ENCODE results near the gene POLA1. TPM values are rescaled to one million over a fixed set of nuclear protein-coding genes. Genes with fewer than 3 reads are reported as not detected.
A peak's percentile ranks its signal among the peaks of the same experiment; 100 is the strongest.

POLA1 gene
- total RNA-seq, 1 experiment from 2014 or later = 15.1 TPM

- in situ Hi-C loops (cut with HindIII; ENCODE audit: low sequenced_read_pairs) = no loop called here
- no peak for DNase-seq (ENCODE audit: low spot score)
These were observed 320.7 kb downstream of the POLA1 start for GRCh38 chrX:25014366-25014838.

DNA sequence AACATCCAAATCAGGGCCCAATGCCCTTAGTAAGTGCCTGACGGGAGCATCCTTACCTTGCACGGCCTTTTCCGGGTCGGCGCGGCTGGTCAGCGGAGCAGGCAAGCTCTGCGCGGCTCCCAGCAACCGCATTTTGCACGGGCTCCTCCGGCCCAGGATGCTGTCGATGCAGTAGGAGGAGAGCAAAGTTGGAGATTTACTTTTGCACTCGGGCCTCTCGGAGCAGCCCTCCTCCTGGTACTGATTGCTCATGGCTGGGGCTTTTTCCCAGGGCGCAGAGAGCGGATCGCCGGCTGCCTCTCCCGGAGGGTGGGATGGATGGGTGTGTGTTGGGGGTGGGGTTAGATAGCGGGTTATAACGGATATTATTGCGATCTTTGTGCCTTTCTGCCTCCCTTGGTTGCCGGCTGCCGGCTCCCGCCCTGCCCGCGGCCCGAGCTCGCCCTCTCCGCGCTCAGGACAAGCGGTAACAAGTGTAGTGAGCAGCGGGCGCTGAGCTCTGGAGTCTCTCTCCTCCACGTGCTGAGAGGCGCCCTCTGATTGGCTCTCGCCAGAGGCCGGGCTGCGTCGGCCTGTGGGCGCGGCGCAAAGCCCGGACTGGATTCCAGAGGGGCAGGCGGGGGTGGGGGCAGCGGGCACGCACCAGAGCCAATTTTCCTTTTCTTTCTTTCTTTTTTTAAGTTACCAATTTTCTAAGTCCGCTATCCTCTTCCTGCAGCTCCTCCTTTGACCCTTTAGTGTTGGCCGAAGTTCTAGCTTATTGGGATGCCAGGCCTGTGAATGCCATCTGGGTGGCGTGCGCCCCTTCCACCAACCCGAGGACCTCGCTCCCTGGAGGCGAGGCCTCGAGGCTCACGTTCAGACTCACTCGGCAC, 322.0 kb downstream of the POLA1 start, which contains the start of gene ARX:
Gene ARX, minus strand, starts transcription at position 480 of the 875 bp plus-strand sequence. Its CDS starts 228 bp downstream, at position 252.
- DNase-seq (ENCODE audit: low spot score) = peak; percentile 37
- in situ Hi-C loops (cut with HindIII; ENCODE audit: low sequenced_read_pairs) = no loop called here

DNA sequence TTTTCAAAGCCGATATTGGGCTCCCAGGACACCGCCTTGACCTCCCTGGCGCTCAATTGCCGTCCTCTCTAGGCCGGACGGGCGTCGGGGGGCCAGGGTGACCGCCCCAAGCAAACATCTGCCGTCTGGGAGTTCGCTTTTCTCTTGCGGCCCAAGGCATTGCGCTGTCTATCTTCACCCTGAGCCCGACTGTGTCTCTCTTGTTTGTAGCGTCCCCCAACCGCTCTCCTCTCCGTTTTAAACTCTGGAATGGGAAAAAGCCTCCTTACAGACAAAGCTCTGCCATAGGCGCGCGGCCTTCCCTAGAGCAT, 322.6 kb downstream of the POLA1 start:
- in situ Hi-C loops (cut with HindIII; ENCODE audit: low sequenced_read_pairs) = no loop called here
- DNase-seq (ENCODE audit: low spot score) = no peak

DNA sequence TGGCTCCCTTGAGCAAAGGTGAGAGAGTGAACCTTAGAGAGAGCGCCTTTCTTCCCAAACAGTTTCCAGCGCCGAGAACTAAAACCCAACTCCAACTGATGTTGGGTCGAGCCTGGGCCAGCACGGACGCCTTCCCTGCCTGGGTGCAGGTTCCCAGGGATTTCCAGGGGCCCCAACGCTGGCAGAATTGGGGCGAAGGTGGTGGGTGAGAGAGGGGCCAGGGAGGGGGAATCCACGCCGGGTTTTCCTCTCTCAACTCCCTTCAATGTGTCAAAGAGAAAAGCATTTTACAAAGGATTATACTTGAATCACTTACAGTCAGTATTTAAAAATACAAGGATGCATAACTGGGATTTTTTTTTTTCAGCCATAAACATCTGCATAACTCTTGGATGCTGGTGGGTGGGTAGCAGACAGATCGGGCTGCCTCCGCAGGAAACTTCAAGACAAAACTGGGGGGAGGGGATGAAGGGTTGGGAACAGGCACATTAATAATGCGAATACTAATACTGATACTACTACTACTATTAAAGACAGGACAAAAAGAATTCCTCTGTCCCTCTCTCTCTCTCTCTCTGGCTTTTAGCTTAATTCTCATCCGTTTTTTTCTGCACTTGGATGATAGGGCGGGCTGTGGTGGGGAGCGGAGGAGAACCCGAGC, 323.4 kb downstream of the POLA1 start:
- DNase-seq (ENCODE audit: low spot score) = no peak
- in situ Hi-C loops (cut with HindIII; ENCODE audit: low sequenced_read_pairs) = no loop called here

GRCh38 chrX:25017667-25018247, 324.0 kb downstream of the POLA1 start:
- DNase-seq (ENCODE audit: low spot score) = no peak
- in situ Hi-C loops (cut with HindIII; ENCODE audit: low sequenced_read_pairs) = no loop called here

DNA sequence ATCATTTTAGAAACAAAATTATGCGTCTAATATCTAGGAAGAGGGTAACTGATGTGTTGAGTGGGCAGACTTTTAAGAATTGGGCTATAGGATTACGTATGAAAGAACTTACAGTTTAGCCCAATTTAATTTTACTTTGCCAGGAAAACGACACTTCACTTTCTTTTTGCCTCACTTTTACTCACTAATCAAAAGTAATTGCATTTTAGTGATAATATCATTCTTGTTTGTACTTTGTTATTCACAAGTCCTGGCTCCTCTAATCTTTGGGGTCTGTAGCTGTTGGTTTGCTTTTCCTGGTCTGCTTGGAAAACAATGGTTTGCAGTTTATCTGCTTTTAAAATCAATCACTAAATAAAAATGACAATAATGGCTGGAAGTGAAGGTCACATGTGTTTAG, 325.0 kb downstream of the POLA1 start:
- no peak for DNase-seq (ENCODE audit: low spot score)
- in situ Hi-C loops (cut with HindIII; ENCODE audit: low sequenced_read_pairs) = no loop called here

DNA sequence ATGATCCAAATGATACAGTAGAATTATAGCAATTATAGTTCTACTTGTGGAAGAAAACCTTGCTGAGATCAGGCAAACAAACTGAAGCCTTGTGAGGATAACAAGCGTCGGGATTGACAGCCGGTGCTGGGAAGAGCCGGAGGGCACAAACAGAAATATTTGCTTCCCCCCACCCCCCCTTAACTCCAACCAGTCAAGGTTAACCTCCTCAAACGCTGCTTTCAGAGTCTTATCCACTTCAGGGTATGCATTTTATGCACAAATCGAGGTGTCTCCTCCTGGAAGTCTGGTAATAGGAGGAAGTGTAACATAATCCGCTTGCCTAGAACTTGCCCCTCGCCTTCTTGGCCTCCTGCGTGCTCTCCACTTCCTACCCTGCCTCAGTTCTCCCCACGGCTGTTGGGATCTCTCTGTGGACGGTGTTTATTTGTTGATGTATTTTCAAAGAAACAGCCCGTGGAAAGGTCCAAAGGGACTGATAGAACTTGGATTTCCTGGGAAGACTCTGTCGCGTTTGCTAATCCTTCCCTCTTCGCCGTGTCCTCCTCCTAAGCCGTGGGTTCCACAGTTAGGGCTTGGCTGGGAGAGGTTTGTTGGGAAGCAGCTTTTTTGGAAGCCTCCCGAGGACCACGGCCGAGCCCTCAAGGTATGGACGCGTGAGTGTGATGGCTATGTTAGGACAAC, 326.1 kb downstream of the POLA1 start:
- DNase-seq (ENCODE audit: low spot score) = no peak
- in situ Hi-C loops (cut with HindIII; ENCODE audit: low sequenced_read_pairs) = no loop called here

DNA sequence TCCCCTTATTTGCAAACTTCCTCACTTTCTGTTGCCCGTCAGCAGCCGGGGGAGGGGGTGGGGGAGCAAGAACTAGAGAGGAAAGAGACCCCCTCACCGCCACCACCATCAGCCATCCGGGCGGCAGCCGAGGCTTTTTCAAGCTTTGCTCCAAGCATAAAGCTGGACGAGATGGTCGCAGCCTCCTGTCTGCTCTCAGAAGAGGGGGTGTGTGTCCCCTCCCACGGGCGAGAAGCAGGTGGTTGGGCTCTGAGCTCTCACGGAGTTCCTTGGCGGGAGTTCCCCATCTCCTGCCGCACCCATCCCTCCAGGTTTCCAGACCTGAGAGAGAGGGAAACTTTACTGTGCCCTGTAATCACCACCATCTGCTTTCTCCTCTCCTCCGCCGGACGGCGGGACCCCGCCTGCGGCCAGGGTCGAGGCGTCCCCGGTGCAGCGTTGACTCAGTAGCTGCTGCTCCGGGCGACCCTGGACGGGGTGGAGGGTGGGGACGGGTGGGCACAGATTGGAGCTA, 326.7 kb downstream of the POLA1 start:
- in situ Hi-C loops (cut with HindIII; ENCODE audit: low sequenced_read_pairs) = no loop called here
- DNase-seq (ENCODE audit: low spot score) = no peak

DNA sequence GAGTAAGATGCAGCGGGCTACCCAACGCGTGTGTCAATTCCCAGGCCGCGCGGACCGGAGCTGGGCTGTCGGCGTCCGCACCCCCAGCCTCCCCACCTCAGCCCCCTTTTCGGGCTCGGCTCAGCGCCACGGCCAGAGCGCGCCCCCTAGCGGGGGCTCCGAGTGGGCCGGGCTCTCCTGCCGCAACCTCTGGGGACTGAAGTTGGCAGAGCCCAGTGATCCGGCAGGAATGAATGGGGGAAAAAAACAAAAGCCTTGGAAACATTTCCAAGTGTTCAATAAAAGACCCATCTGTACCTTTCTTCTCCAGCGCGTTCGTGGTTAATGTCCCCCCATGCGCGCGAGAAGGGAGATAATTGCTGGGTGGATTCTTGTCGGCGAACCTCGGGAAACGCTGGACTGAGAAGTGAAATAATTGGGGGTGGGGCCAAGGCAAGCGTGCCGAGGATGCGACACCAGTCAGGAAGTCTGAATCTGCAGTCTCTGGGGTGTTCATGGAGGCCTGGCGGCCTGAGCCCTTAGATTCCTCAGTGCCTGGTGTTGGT, 327.3 kb downstream of the POLA1 start:
- in situ Hi-C loops (cut with HindIII; ENCODE audit: low sequenced_read_pairs) = no loop called here

GRCh38 chrX:25022499-25023325, 329.0 kb downstream of the POLA1 start:
- in situ Hi-C loops (cut with HindIII; ENCODE audit: low sequenced_read_pairs) = no loop called here
- DNase-seq (ENCODE audit: low spot score) = no peak

More for the DNA sequence above, 327.3 kb downstream of the POLA1 start:
- no peak for DNase-seq (ENCODE audit: low spot score)

DNA sequence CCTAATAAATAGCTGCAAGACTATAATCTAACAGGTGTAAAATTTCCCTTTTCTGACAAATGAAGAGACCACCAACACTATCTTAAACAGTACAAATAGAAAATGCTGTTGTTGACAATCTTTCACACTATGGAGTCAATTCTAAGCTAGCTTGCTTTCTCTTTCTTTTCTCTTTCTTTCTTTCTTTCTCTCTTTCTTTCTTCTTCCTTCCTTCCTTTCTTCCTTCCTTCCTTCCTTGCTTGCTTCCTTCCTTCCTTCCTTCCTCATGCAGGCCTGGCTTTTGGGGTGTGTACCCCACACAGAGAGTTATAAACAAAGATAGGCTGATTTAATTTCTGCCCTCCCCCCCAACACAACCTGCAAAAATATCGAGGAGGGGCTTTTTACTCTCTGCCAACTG, 330.2 kb downstream of the POLA1 start:
- no peak for DNase-seq (ENCODE audit: low spot score)
- in situ Hi-C loops (cut with HindIII; ENCODE audit: low sequenced_read_pairs) = no loop called here

DNA sequence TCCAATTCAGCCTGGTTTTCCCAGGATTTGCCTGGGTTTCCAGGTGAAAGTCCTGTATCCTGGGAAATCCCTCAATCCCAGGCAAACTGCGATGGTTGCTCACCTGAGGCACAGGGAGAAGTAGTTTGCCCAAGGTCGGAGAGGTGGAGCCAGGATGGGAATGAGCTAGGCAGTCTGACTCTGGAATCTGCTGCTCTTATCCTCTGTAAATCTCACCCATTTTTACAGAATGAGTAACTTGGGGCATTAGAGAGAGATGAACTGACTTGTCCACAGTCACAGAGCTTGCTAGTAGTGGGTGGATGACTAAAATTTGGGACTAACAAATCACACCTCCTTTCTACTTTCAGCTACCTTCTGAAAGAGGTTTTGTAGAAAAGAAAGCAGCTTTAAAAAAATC, 331.9 kb downstream of the POLA1 start:
- no peak for DNase-seq (ENCODE audit: low spot score)
- in situ Hi-C loops (cut with HindIII; ENCODE audit: low sequenced_read_pairs) = no loop called here

DNA sequence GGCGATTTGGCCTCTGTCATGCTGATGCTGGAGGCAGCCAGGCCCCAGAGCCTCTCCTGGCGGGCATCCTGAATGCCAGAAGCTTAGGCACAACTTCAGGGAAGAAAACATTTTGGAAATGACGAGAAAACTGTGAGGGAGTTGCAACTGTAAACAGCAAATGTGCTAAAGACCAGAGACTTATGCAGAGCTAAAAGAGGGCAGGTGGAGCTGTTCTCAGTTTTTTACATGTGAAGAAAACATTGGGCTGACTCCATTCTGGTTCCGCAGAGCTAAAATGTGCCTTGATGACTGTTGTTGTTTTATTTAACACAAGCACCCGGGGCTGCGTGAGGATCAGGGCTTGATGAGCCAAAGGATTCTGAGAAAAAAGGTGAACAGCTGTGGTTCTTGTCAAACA, 332.9 kb downstream of the POLA1 start:
- in situ Hi-C loops (cut with HindIII; ENCODE audit: low sequenced_read_pairs) = no loop called here
- no peak for DNase-seq (ENCODE audit: low spot score)

- no peak for DNase-seq (ENCODE audit: low spot score)
- in situ Hi-C loops (cut with HindIII; ENCODE audit: low sequenced_read_pairs) = no loop called here
These were observed 335.0 kb downstream of the POLA1 start for GRCh38 chrX:25028726-25029125.

- in situ Hi-C loops (cut with HindIII; ENCODE audit: low sequenced_read_pairs) = no loop called here
- no peak for DNase-seq (ENCODE audit: low spot score)
These were observed 335.6 kb downstream of the POLA1 start for GRCh38 chrX:25029288-25029825.

GRCh38 chrX:25034889-25035288, 341.2 kb downstream of the POLA1 start:
- in situ Hi-C loops (cut with HindIII; ENCODE audit: low sequenced_read_pairs) = no loop called here
- DNase-seq (ENCODE audit: low spot score) = no peak

DNA sequence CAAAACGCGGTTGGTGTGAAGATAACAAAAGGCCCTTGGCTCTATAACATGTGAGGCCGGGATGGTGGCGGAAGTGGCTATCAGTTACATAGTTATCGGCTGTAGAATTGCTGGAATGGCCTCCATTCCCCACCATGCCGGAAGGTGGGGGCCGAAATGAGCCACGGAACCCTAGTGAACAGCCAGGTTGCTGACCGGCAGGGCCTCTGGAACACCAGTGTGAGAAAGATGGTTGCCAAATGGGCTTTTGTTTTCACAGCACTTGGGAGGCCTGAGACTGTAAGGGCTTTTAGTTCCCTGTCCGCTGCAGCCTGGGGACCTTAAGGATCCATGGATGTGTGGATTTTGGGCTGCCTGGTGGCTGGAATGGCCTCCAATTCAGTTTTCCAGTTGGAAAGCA, 345.3 kb downstream of the POLA1 start:
- no peak for DNase-seq (ENCODE audit: low spot score)
- in situ Hi-C loops (cut with HindIII; ENCODE audit: low sequenced_read_pairs) = no loop called here

GRCh38 chrX:25043192-25043591, 349.5 kb downstream of the POLA1 start:
- no peak for DNase-seq (ENCODE audit: low spot score)
- in situ Hi-C loops (cut with HindIII; ENCODE audit: low sequenced_read_pairs) = no loop called here
